GM19239 (cell line): ENCODE results near the gene SERTAD2.
A peak's percentile ranks its signal among the peaks of the same experiment; 100 is the strongest.

Source experiments
- DNase-seq: peaks from one replicate; pipeline ENCODE4 v3.0.0; 2011; ENCODE audit warnings: low spot score; ENCODE audit not compliant: insufficient read length
- FAIRE-seq: peaks from 2 replicates; lab custom pipeline; 2011; peaks lifted over from hg19 to GRCh38; lab: Jason Lieb, UNC

Gene SERTAD2

DNA sequence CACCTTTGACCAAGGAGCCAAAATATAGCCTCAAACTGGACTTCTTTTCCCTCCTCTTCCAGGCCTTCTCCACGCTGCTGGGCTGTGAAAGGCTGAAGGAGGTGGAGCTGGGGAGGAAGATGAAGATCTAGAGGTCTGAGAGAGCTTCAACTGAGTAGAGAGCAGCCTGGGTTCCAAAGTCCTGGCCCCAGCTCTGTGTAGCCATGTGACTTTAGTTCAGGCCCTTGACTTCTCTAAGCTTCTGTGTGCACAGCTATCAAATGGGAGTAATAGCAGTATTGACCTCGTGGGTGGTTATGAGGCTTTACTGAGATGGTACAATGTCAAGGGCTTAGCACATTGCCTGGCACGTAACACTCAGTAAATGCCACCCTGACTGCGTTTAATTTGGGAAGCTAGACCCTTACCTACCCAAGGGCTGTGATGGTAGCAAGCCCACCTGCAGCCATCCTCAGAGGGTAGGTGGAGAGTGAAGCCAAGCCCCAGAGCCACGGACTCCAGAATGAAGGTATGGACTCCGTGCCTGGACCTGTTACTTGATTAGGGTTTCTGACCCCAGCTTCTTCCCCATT lies 38.4 kb downstream of the SERTAD2 start:
- FAIRE-seq = no peak

DNA sequence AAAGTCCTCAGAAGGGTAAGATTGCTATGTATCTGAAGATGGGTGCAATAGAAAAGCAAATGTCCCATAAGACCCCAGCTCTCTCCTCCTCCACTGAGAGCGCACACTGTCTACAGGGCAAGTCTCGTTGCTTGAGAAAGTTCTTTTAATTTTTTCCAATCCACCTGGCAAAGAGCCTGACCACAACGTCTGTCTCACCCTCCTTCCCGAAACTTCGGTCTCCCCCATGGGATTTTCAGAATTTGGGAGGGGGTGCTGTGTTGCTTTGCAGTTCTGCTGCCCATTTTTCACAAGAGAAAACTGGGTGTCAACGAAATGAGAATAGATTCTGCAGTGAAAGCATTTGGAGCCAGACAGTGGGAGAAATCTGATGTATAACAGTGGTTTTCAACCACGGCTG lies 40.4 kb downstream of the SERTAD2 start:
- FAIRE-seq = no peak
- no peak for DNase-seq

More for the DNA sequence above, 38.4 kb downstream of the SERTAD2 start:
- DNase-seq = no peak

DNA sequence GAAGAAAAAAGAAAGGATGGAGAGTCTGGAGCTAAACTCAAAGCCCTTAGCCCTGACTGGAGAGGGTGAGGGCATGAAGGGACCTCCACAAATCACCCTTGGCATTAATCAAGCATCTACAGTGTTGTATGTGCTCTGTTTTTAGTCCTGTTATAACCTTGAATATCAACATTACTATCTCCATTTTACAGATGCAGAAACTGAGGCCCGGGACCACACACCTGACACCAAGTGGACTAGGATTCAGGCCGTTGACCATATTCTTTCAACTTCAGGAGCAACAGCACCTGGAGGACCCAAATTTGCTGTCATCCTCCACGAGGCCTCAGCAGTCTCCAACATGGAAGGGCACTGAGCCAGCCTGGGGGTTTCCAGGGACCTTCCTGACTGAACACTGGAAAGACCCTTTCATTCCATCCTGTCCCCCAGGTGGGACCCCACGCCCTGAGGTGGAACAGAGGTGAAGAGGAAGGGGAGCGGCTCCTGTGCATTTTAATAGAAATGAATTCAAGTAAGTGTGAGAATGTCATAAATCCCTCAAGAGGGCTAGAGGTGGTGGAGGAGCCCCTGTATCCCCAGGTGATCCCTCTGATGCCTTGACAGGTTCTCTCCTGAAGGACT lies 41.0 kb downstream of the SERTAD2 start:
- FAIRE-seq (no peak), DNase-seq (no peak)

DNA sequence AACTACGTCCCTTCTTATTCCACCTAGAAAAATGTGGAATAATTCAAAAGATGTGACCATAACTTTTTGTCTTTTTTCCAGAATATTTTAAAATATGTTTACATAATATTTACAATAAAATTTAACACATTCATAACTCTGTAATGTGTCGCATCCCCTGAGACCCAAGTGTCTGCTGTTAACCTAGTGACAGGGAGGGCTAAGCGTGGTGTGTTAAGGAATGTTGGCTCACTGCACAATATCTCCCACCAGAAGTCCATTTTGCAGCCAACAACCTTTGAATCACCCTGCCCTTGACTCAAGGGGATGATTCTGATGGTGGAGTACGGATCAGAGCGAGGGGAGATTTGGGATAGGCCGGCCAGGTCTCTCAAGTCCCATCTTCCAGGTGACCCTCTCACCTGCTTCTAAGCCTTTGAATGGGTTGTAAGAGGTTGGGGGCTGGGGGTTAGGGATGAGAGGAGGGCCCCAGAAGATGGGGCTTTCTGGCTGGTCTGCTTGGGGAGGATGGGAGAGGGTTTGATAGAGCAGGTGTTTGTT lies 43.3 kb downstream of the SERTAD2 start:
- DNase-seq (no peak), FAIRE-seq (no peak)

DNA sequence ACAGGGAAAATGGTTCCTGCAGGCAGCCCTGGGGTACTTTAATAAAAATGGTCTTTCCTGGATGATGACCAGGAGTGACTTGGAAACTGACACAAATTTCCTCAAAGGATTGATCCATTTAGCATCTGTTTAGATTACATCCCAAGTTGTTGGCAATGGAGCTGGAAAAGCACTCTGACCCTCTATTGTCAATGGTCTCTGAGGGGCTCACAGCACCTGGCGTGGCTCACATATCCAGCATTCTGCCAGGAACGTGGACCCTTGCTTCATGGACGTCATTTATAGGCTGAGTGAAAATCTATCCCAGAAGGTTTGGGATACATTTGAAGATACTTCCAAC lies 43.8 kb downstream of the SERTAD2 start:
- FAIRE-seq (no peak), DNase-seq (no peak)

DNA sequence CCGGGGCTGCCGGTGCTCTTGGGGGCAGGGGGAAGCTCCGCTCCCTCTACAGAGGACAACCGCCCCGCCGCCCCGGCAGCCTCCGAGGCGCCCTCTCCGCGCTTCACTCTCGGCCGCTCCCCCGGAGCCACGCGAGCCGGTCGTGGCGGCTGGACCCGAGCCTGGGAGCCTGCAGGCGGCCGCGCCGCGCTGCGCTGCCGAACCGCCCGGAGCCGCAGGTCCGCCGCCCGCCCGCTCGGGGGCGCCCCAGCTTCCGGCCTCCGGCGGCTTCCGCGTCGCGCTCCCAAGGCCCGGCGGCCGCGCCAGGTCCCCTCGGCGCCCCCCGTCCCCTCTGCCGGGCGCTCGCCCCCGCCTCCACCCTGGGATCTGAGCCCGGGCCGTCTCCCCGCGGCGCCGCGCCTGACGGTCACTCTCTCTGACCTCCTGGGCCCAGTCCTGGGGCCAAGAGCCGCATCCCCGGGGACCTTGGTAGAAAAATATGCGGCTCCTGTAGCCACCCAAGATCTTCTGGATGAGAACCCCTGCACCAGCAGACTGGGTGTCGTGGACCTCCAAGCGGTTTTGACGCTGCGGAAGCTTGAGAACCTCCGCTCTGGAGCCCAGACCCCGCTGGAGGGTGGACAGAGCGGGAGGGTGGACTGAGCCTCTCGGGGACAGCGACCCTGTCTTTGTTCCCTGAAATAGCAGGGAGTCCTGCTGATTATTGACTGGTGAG lies 44.3 kb downstream of the SERTAD2 start:
- FAIRE-seq = no peak
- peak; percentile 77 for DNase-seq

DNA sequence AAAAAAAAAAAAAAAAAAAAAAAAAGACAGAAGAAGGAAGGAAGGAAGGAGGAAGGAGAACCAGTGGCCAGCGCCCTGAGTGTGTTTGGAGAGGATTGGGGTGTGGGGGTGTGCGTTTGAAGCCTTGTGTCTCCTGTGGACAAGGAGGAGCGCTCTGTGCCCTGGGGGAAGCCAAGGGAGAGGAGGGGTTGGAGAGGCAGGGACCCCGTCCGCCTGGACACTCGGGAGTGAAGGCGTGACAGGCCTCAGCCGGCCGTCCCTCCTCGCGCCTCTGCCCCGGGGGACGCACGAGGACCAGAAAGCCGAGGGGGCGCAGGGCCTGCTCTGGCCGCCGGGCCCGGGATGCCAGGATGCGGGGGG lies 44.9 kb downstream of the SERTAD2 start:
- DNase-seq (no peak), FAIRE-seq (no peak)

DNA sequence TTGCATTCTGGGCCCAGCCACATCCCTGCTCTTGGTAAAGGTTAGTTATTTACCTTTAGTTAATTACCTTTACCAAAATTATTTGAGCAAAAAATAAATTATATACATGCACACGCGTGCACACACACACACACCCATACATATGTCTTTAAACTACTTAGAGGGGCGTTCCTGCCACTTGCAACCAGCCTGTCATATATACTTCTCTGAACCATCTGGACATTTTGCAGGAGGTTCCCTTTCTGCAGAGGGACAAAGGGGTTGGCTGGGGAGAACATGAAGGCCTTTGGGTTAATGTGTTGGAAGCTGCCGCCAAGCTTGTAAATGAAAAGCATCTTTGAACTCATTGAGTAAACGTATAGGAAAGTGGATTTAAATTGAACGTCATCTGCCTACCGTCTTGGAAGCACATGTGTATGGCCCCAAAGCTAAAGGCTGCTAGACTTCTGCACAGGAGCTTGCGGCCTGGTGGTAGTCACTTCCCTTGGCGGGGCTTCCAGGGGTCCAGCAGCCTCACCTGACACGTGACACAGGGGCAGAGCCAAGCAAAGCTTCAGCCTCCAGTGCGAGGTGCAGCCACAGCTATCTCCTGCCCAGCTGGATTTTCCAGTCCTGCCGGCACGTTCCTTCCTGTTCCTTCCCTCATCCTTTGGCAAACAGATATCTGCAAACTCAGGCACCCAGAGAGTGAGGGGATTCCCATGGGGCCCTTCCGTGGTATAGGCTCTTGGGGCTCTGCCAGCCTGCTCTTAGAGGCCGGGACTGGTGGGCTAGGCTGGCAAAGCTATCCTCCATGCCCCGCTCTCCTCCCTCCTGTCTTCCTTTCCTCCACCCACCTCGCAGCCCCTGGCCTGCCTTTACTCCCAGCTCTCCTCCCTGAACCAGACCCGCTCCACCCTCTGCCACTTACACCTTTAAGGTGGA lies 46.1 kb downstream of the SERTAD2 start:
- DNase-seq (no peak), FAIRE-seq (no peak)

DNA sequence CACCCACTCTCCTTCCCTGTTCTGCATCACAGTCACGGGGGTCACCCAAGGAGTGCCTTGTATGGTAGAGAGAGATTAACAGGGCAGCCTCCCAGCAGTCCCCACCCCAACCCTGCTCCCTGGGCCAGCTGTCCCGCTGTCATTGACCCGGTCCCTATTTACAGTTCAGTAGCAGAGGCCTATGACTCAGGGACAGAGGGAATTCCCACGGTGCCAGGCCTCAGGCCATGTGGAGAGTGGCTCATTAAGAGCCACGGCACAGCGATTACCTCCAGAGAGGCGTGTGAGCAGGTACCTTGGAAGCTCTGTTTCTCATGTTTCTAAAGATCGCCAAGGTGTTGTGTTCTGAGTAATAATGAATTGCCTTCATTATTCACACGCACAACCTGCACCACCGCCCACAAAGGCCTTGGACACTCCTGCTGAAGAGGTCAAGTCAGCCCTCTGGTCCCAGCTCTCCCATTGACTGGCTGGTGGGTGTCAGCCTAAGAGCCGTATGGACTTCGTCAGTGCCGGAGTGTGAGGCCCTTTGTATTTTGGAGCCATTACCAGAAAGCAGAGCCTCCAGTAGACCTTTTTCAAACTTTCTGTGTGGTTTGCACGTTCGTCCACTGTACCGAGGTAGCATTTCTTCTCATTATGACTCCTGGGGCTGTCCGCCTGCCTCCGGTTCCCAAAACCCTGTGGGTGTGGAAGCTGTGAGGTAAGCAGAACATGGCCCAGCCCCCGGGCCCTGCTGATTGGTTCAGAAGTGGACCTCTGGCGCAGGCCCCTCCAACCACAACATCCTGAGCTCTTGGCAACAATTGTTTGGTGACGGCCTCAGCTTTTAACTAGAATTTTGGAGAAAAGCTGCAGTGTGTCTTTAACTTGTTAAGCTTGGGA lies 47.0 kb downstream of the SERTAD2 start:
- DNase-seq = peak; percentile 87

DNA sequence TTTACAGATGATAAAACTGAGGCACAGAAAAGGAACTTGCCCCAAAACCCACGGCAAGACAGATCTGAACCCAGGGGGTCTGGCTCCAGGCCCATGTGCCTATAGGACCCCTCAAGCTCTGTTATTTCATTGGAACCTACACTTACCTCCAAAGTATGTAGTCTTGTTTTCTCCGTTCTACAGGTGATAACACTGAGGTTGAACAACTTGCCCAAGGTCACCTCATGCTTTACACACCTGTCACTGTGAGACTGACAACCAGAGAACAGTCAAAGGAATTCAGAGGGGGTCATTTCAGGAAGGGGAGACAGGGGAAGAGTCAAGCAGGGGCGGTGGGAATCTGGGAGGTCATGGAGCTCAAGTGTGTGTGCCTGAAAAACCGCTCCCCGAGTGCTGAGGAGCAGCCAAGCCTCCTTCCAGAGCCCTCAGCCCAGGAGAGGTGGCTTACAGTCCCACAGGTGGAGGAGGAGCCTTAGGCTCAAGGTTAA lies 47.7 kb downstream of the SERTAD2 start:
- FAIRE-seq = no peak

More for the DNA sequence above, 47.0 kb downstream of the SERTAD2 start:
- peak; percentile 95 for FAIRE-seq

DNA sequence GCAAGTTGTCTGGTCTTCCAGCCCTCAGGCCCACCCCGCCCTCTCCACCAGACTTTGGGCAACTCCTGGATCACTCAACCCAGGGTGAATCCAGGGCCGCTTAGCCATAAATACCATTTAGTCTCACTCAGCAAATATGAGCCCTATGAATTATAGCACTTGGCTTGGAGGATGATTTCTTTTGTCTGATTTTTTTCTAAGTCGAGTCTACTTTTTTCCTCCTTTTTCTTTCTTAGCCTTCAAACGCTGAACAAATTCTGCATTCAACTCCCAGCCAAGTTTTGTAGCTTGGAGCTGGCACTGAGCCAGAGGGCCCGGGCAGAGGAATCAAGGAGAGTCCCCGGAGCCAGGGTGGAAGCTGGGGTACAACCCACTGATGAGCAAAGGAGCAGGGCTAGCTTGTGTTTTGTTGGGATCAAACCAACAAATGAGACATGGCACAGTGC lies 48.7 kb downstream of the SERTAD2 start:
- FAIRE-seq = no peak

More for the DNA sequence above, 47.7 kb downstream of the SERTAD2 start:
- DNase-seq = no peak

DNA sequence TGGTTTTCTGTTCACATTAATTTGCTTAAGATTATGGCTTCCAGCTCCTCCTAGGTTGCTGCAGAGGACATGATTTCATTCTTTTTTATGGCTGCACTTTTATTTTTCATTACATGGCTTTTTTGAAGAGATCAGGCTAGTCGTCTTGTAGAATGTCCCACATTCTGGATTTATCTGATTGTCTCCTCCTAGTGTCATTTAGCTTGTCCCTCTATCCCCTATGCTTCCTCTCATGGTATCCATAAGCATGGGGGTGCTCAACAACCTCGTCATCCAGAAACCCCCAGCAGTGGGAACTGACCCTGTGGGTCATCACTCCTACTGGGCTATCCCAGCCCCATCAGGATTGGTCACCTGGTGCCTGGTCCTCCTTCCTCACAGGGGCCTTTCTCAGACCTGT lies 49.6 kb downstream of the SERTAD2 start:
- DNase-seq (no peak), FAIRE-seq (no peak)

More for the DNA sequence above, 48.7 kb downstream of the SERTAD2 start:
- DNase-seq = no peak

DNA sequence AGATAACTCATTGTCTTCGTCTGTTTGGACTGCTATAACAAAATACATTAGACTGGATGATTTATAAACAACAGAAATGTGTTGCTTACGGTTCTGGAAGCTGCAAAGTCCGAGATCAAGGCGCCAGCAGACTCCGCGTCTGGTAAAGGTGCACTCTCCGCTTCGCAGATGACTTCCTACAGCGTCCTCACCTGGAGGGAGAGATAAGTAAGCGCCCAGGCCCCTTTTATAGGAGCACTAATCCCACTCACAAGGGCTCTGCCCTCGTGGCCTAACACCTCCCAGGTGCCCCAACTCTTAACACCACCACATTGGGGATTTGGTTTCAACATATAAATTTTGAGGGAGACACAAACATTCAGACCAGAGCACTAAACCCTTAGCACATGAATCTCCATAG lies 51.3 kb downstream of the SERTAD2 start:
- no peak for DNase-seq
- FAIRE-seq = no peak

DNA sequence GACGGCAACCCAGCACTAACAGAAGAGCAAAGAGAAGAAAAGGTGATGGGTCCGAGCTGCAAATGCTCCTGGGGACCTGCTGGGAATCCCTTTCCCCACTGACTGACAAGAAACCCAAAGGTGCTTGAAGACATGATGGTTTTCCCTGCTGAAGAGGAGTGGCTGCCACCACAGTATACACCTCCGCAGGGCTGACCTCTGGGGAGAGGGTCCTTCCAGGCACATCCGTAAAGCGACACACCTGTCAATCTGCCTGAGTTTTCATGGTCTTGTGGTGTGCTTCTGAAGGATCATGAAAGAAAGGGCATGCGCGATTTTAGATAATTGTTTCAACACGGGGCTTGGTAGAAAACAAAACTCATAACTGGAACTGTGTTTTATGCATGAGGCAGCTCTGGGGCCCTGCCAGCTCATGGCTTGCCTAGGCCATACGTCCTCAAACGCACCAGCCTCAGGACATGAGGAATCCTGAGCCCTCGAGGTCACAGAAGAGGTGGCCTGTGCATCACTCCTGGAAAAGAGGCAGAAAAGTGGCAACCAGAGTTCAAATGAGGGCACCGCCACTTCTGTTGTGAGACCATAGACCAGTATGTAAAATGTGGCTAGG lies 51.8 kb downstream of the SERTAD2 start:
- DNase-seq = no peak
- no peak for FAIRE-seq

DNA sequence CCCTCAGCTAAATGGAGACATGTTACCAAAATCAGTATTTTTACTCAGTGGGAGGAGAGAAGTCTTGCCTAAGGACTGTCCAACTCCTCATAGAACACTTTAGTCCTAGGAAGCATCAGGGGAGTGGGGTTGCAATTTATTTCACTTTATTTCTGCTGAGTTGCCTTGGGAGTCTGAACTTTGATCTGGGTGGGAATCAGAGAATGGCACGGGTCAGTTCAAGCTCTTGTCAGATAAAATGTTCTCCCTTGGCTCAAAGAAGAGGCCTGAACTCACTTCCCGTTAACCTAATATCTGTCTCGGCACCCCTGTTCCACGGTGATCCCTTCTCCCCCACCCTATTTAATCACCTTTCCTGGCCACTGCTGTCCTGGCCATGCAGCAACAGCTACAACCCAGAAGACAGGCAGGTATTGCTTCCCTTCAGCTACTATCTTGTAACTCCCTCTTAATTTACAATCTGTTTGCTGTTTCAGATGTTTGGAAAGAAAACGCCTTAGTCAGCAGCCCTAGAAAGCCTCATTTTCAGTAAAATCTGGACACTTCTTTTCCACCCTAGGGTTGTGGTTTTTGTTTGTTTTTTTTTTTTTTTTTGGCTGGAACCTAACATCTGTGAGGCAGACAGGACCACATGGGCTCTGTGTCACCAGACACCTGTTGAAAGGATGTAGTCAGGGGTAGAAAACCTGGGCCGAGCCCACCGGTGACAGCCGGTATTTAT lies 52.5 kb downstream of the SERTAD2 start:
- no peak for DNase-seq
- no peak for FAIRE-seq

DNA sequence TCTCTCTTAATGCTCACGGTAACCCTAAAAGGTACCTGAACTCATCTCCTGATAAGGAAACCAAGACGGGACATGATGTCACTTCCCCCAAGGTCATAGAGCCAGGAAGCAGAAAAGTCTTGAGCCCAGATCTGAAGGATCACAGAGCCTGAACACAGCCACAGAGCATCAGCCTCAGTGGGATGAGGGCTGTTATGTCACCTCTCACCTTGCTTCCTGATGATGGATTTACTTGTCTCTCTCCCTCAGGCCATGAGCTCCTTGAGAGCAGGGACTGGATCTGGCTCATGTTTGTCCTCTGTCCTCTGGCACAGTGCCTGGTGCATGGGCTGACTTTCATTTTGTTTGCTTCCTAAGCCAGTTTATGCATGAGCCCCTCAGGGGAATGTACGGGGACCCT lies 54.2 kb downstream of the SERTAD2 start:
- no peak for DNase-seq
- FAIRE-seq = no peak

DNA sequence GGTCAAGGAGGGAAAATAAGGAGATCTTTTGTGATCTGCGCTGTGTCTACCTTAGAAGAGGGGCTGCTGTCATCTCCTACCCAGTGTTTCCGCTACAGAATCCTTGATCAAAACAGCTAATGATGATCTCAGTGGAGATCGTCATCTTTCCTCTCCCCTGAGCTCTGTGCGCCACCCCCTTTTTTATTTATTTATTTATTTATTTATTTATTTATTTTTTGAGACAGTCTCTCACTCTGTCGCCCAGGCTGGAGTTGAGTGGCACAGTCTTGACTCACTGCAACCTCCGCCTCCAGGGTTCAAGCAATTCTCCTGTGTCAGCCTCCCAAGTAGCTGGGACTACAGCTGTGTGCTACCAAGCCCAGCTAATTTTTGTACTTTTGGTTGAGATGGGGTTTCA lies 55.5 kb downstream of the SERTAD2 start:
- no peak for DNase-seq
- FAIRE-seq = no peak
